ENCODE results near the gene DCPS. TPM values are rescaled to one million over a fixed set of nuclear protein-coding genes. Genes with fewer than 3 reads are reported as not detected.

Gene DCPS
- total and polyA plus RNA-seq, 8 donors: 8.4 to 16.6 (median 10.5) TPM

DNA sequence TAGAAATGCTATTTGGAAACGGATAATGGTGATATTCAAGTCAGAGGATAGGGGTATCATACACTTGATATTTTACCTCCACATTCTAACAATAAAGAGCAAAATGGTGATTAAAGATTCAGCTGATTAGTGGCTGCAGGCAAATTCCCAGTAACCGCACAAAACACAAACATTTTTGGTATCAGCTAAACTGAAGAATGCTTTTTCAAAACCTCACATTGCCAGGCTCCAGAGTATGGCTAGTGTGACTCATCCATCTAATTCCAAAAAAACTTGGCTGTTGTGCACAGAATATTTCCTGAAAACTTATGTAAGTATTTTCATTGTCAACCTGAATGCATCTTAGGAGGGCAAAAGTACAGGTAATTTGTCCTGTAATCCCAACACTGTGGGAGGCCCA, 46.1 kb upstream of the DCPS start:
- FAIRE-seq (no peak), DNase-seq (no peak), ATAC-seq (no peak)
- no peaks in the 10 kb centered on the region for H3K9me3 ChIP-seq
- H3K36me3 ChIP-seq: peaks cover 0 to 10% (median 5%) of the 10 kb centered on the region in 3 donors
- 89 to 93% methylated on average over 2 of the region's 2 CpGs for whole genome bisulfite sequencing, 2 donors
- no peak overlapping the region for H3K27ac ChIP-seq
- H3K4me3 ChIP-seq: no peak overlapping the region
- H3K4me1 ChIP-seq: peaks cover 0 to 9% (median 4%) of the 10 kb centered on the region in 3 donors
- TF ChIP-seq, protein P1, sequence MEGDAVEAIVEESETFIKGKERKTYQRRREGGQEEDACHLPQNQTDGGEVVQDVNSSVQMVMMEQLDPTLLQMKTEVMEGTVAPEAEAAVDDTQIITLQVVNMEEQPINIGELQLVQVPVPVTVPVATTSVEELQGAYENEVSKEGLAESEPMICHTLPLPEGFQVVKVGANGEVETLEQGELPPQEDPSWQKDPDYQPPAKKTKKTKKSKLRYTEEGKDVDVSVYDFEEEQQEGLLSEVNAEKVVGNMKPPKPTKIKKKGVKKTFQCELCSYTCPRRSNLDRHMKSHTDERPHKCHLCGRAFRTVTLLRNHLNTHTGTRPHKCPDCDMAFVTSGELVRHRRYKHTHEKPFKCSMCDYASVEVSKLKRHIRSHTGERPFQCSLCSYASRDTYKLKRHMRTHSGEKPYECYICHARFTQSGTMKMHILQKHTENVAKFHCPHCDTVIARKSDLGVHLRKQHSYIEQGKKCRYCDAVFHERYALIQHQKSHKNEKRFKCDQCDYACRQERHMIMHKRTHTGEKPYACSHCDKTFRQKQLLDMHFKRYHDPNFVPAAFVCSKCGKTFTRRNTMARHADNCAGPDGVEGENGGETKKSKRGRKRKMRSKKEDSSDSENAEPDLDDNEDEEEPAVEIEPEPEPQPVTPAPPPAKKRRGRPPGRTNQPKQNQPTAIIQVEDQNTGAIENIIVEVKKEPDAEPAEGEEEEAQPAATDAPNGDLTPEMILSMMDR (IDR thresholded peaks at IDR 0.05): no peak
- intact Hi-C loops (cut with DNase I): no loop called here
- H3K27me3 ChIP-seq: no peaks in the 10 kb centered on the region

DNA sequence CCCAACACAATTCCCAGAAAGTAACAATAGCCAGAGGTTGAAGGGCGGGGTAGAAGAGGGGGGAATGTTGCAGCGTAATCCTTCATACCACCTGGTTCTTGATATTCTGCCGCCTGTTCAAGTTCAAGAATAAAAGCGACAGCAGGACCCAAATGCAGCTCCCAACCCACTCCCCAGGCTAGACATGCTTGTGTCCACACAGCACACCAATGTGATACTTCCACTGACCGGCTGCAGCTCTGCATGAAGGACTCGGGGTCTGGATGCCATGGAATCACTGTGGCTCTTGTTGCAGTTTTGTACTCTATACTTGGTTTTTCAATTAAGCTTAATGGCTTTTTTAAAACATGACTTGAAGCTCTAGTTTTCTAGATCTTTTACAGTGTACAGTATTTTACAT, 41.6 kb upstream of the DCPS start:
- TF ChIP-seq, protein P1 (IDR thresholded peaks at IDR 0.05): no peak
- H3K27me3 ChIP-seq: no peaks in the 10 kb centered on the region
- ATAC-seq: no peak
- H3K36me3 ChIP-seq: peaks cover 17 to 54% (median 44%) of the 10 kb centered on the region in 3 donors
- intact Hi-C loops (cut with DNase I): no loop called here
- FAIRE-seq: no peak
- no peak overlapping the region for H3K27ac ChIP-seq
- no peaks in the 10 kb centered on the region for H3K9me3 ChIP-seq
- DNase-seq: no peak
- no peak overlapping the region for H3K4me3 ChIP-seq
- peaks cover 0 to 5% (median 0%) of the 10 kb centered on the region in 3 donors for H3K4me1 ChIP-seq
- 93 to 94% methylated on average over 6 of the region's 6 CpGs for WGBS, 2 donors

DNA sequence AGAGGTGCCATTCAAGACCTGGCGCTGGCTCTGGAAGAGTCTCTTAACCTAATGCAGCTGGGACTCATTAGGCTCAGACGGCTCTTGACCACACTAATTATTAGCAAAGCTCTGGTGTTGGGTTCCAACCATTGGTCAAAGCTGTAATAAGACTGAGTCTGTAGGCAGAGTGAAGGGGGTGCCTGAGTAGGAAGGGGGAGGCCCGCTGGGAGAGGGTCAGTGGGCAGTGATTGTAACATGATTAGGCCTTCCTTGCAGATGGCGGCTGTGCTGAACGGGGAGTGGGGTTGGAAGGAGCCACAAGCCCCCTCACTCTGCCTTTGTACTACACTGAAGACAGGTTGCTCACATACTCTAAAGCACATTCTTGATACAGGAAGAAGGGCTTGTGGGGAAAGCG, 40.4 kb upstream of the DCPS start:
- FAIRE-seq: no peak

DNA sequence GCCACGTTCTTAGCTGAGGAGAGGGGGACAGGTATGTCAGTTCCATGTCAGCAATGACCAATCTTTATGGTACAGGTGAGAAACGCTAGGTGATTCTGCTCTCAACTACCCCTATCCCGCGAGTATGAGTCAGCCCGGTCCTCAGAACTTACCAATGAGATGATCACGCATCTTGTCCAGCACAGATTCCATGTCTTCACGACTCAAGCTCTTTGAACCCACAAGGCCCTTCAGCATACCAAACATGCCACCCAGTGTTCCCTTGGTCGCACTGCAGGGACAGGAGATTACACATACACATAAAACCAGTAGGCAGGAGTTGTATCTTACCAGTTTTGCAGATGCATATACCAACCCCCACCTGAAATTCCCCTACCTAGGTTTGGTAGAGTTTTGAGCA, 38.0 kb upstream of the DCPS start:
- intact Hi-C loops (cut with DNase I): no loop called here
- Histone ChIP-seq H3K36me3 (peaks cover 17 to 54% (median 44%) of the 10 kb centered on the region in 3 donors), H3K27ac (no peak overlapping the region), H3K27me3 (no peaks in the 10 kb centered on the region), H3K4me1 (peaks cover 4 to 12% (median 10%) of the 10 kb centered on the region in 3 donors), H3K9me3 (no peaks in the 10 kb centered on the region), H3K4me3 (no peak overlapping the region)
- FAIRE-seq (no peak), DNase-seq (no peak), ATAC-seq (no peak)
- TF ChIP-seq, protein P1 (IDR thresholded peaks at IDR 0.05): no peak
- WGBS, 2 donors: 75 to 83% methylated on average over 8 of the region's 8 CpGs

More for the DNA sequence above, 40.4 kb upstream of the DCPS start:
- DNase-seq (no peak), ATAC-seq (no peak)
- Histone ChIP-seq H3K4me3 (no peak overlapping the region), H3K27ac (no peak overlapping the region), H3K27me3 (no peaks in the 10 kb centered on the region), H3K9me3 (no peaks in the 10 kb centered on the region), H3K4me1 (peaks cover 0 to 10% (median 6%) of the 10 kb centered on the region in 3 donors), H3K36me3 (peaks cover 17 to 54% (median 44%) of the 10 kb centered on the region in 3 donors)
- TF ChIP-seq, protein P1 (IDR thresholded peaks at IDR 0.05): no peak
- intact Hi-C loops (cut with DNase I): no loop called here
- WGBS, 2 donors: 86% methylated on average over 6 of the region's 6 CpGs

DNA sequence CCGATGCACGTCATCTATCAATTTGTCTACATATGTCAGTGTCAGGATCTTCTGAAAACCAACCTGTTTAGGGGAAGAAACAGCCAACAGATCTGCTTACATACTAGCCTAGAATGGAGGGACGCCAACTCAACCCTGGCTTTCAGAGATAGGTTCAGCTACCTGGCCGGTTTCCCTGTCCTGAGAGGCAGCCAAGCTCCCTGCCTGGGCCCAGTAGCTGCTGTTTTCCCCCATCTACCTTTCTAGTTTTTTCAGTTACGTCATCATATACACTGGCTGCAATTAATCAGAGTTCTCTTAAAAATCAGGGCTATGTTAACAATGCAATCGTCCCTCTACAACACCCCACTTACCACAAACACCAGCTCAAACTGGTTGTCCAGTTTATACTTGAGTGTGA, 36.2 kb upstream of the DCPS start:
- ATAC-seq (peak; percentile 49 to 59 (median 52)), DNase-seq (peak; percentile 64 to 90 (median 84)), FAIRE-seq (no peak)
- WGBS, 2 donors: 19 to 29% methylated on average over 6 of the region's 6 CpGs
- TF ChIP-seq, protein P1 (IDR thresholded peaks at IDR 0.05): no peak
- H3K27me3 ChIP-seq: no peaks in the 10 kb centered on the region
- peaks cover 17 to 45% (median 41%) of the 10 kb centered on the region in 3 donors for H3K36me3 ChIP-seq
- intact Hi-C loops (cut with DNase I): no loop called here
- H3K4me3 ChIP-seq: peak overlapping the region; percentile 52 to 84 (median 76)
- H3K4me1 ChIP-seq: peaks cover 4 to 12% (median 10%) of the 10 kb centered on the region in 3 donors
- H3K27ac ChIP-seq: peak overlapping the region; percentile 83 to 90 (median 88)
- H3K9me3 ChIP-seq: no peaks in the 10 kb centered on the region

Data from pancreas (tissue), 10 donors.